ENCODE measurements around the gene SLBP.

GRCh38 chr4:1673671-1674070 lies 38.4 kb downstream of the SLBP start:
- TF ChIP-seq CTCF (conservative IDR thresholded peaks at IDR 0.05 in 1 of 2, IDR thresholded peaks at IDR 0.05 in 1 of 2; ENCODE audit: low read depth in 1 of 2, low read length in 2 of 2) (no peak), EZH2 (IDR thresholded peaks at IDR 0.05; ENCODE audit: low read length, missing control alignments) (no peak)

Measured in fibroblast of lung (primary cell).